Heart left ventricle (tissue), 16 donors: Measurements from ENCODE around the gene HOXA1. TPM values are rescaled to one million over a fixed set of nuclear protein-coding genes. Genes with fewer than 3 reads are reported as not detected.
A peak's percentile ranks its signal among the peaks of the same experiment; 100 is the strongest.

ENCODE experiments used
- ATAC-seq, 4 donors: fragments of 200-7000 bp; cut with Tn5 transposase; one replicate each; pipeline ENCODE4 v1.9.1; 2020 to 2022; ENCODE audit warnings: moderate library complexity in 4 of 4, mild to moderate bottlenecking in 3 of 4, moderate number of reproducible peaks in 1 of 4
- DNase-seq, 5 donors: peaks; one replicate each; pipeline ENCODE4 v3.0.0-alpha.2; 2020
- H3K27ac ChIP-seq, 12 donors: fragments of 200-600 bp; sonication (generic) in 4 of 12; one replicate each; pipeline versions ENCODE4 v1.5.0 to v1.8.0; 2016 to 2022; ENCODE audit warnings: mild to moderate bottlenecking in 2 of 12
- H3K27me3 ChIP-seq, 9 donors: fragments of 200-600 bp; sonication (generic) in 2 of 9; one replicate each; pipeline versions ENCODE4 v1.5.1 to v1.8.0; 2016 to 2022; ENCODE audit warnings: mild to moderate bottlenecking in 3 of 9
- H3K36me3 ChIP-seq, 9 donors: fragments of 200-600 bp; sonication (generic) in 2 of 9; one replicate each; pipeline versions ENCODE4 v1.5.0 to v1.8.0; 2018 to 2022; ENCODE audit warnings: mild to moderate bottlenecking in 2 of 9
- H3K4me1 ChIP-seq, 12 donors: fragments of 200-600 bp; sonication (generic) in 4 of 12; one replicate each; pipeline versions ENCODE4 v1.5.0 to v1.8.0; 2016 to 2022; ENCODE audit warnings: mild to moderate bottlenecking in 3 of 12
- H3K4me3 ChIP-seq, 12 donors: fragments of 200-600 bp; sonication (generic) in 4 of 12; one replicate each; pipeline versions ENCODE4 v1.5.0 to v1.8.0; 2017 to 2022; ENCODE audit warnings: mild to moderate bottlenecking in 9 of 12, moderate library complexity in 4 of 12
- H3K9me3 ChIP-seq, 12 donors: fragments of 200-600 bp; sonication (generic) in 4 of 12; one replicate each; pipeline versions ENCODE4 v1.5.0 to v1.8.0; 2016 to 2022; ENCODE audit warnings: mild to moderate bottlenecking in 1 of 12
- CTCF ChIP-seq, 12 donors: fragments of 200-600 bp; sonication (generic) in 4 of 12; IDR thresholded peaks; one replicate each; pipeline versions ENCODE4 v1.5.0 to v1.8.0; 2018 to 2022; ENCODE audit warnings: antibody characterized with exemption in 12 of 12, mild to moderate bottlenecking in 5 of 12
- POLR2A ChIP-seq, 2 donors: fragments of 450-650 bp; IDR thresholded peaks; one replicate each; pipeline ENCODE4 v1.6.1; 2017; ENCODE audit warnings: antibody characterized with exemption in 2 of 2, mild to moderate bottlenecking in 2 of 2, moderate library complexity in 2 of 2
- WGBS, 4 donors: extraction: QIAGEN DNeasy Blood & Tissue Kit in 2 of 4; methylation state at CpG; one replicate each; pipeline versions ENCODE4 v1.1.5 to v1.1.7; 2013 to 2018; 5-methylcytosine and 5-hydroxymethylcytosine counted together
- intact Hi-C, 10 donors: fragments of 100-400 bp; cut with DNase I; formaldehyde crosslinking; loops; one replicate each; pipeline versions ENCODE4 v1.11.1 to v1.14.2; 2022
- polyA plus RNA-seq, 2 donors: library from polyadenylated mRNA; stranded (reverse); fragments of 200-250 nt; gene quantifications; one replicate each; pipeline ENCODE4 v1.2.3, GENCODE V29; 2013
- total RNA-seq, 9 donors: library from RNA; depleted of rRNA in 2 of 9; stranded (reverse); fragments of >200 nt in 2 of 9; fragmentation: NEBNext Ultra II Directional in 3 of 9; extraction: Animal tissue kit (Norgen Biotek cat#: 25700) in 3 of 9; gene quantifications; one replicate each; pipeline versions ENCODE4 v1.1.0 to v1.2.4, GENCODE V29; 2016 to 2023
- donor health status: ischemic (EF 13 %, LVEDD 7.1; RV severe dilation, severe dysfunction).
- donor health status: healthy with polysubstance abuse.
- donor health status: DM: no; HTN: yes; CAD: no.
- donor health status: DM: no; HTN: no; CAD: no.
- donor health status: ischemic (EF 25% LVEDD 6.9; RV normal size, moderate dysfunction).
- donor health status: ischemic (EF 25% LVEDD 5.7; RV mildly dilated, moderate dysfunction).
- donor health status: healthy.
- donor health status: DM: yes; HTN: yes; CAD: no.
- donor health status: ischemic (EF 35%, LVEDD 5.7; RV mildly dilated, moderate dysfunction).
- donor health status: nonischemic (EF 11% LVEDD 7.7; RV severe dilation, severe dysfunction).
- donor health status: DM: yes; HTN: yes; CAD: no.
- donor health status: PGD.
- donor health status: ischemic (EF 29% LVEDD 5.4; RV normal size, mild dysfunction).
- donor health status: nonischemic (EF 23%, LVEDD 6.1; RV moderate dilation, normal function).

The HOXA1 gene
- total and polyA plus RNA-seq, 11 donors = 0.07 to 0.66 (median 0.36) TPM; not detected in 7

DNA sequence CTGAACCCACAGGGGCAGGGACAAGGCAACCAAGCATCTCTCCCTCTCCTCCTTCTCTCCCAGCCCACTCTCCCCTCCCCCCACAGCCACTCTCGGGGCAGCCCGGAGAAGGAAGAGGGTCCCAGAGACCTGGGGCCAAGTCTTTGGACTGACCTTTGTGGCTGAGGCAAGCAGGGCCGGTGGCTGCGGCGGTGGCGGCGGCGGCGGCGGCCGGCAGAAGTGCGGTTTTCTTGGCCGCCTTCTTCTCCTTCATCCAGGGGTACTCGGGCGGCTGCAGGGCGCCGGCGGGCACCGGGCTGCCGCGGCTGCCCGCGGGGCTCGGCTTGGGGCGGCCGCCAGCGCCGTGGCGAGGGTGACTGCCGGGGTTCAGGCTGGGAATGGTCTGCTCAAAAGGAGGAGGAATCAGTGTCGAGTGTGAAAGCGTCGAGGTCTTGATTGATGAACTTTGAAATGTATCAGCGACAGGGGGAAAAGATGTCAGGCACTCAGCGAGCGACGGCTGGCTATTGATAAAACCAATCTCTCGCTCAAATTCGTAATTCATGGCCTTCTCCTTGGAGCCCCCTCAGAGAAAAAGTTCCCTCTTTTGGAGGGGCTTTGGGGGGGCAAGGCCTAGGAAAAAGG lies 6.3 kb upstream of the HOXA1 start:
- Histone ChIP-seq H3K36me3 (no peaks in the 10 kb centered on the region), H3K9me3 (no peaks in the 10 kb centered on the region), H3K4me1 (peaks cover 0 to 45% (median 10%) of the 10 kb centered on the region in 12 donors), H3K4me3 (peak overlapping the region in 10 of 12 donors; percentile 1 to 43 (median 26)), H3K27ac (peak overlapping the region in 8 of 12 donors; percentile 10 to 93 (median 46)), H3K27me3 (peaks cover 62 to 100% (median 98%) of the 10 kb centered on the region in 9 donors)
- DNase-seq (no peak), ATAC-seq (no peak)
- intact Hi-C loops = no loop called here
- TF ChIP-seq POLR2A (IDR thresholded peaks at IDR 0.05) (no peak), CTCF (IDR thresholded peaks at IDR 0.05) (no peak)
- WGBS, 4 donors = 3 to 6% (median 4%) methylated on average over 13 to 39 of the region's 39 CpGs

DNA sequence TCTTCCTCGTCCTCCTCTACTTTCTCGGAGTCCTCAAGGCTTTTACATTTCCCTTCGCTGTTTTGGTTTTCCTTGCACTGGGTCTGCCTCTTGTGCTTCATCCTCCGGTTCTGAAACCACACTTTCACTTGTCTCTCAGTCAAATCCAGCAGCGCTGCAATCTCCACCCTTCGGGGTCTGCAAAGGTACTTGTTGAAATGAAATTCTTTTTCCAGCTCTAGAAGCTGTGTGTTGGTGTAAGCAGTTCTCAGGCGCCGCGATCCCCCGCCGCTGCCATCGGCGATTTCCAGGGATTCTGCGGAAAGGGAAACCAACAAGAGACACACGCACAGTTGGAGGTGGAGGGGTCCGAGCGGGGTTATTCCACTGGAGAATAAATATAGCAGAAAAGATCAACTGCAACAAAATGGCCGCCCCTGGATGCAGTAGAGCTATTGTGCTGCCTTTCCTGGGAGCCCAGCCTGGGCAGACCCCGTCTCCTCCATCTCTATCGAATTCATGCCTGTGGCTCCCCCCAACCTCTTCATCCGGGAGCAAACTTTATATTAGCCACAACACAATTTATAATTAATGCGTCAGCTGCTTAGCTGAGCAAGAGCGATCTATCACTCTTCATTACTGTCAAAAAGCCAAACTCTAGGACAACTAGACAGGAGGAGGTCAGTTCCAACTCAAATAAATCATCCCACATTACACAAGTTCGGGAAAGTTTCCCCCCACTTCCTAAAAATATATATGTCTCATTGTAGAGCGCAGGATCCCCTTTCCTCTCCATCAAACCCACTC lies 5.6 kb upstream of the HOXA1 start:
- H3K9me3 ChIP-seq = no peaks in the 10 kb centered on the region
- DNase-seq (no peak), ATAC-seq (no peak)
- peak overlapping the region in 8 of 12 donors; percentile 10 to 93 (median 46) for H3K27ac ChIP-seq
- intact Hi-C loops = no loop called here
- H3K4me1 ChIP-seq = peaks cover 0 to 44% (median 12%) of the 10 kb centered on the region in 12 donors
- no peaks in the 10 kb centered on the region for H3K36me3 ChIP-seq
- peak overlapping the region in 10 of 12 donors; percentile 1 to 43 (median 26) for H3K4me3 ChIP-seq
- no peak for TF ChIP-seq CTCF (IDR thresholded peaks at IDR 0.05)
- no peak for TF ChIP-seq POLR2A (IDR thresholded peaks at IDR 0.05)
- 10 to 16% (median 14%) methylated on average over 25 of the region's 25 CpGs for WGBS, 4 donors
- peaks cover 67 to 100% (median 98%) of the 10 kb centered on the region in 9 donors for H3K27me3 ChIP-seq

- H3K27ac ChIP-seq = peak overlapping the region in 4 of 12 donors; percentile 60 to 93 (median 61)
- peaks cover 67 to 100% (median 98%) of the 10 kb centered on the region in 9 donors for H3K27me3 ChIP-seq
- H3K4me3 ChIP-seq = peak overlapping the region in 4 of 12 donors; percentile 25 to 43 (median 38)
- no peaks in the 10 kb centered on the region for H3K9me3 ChIP-seq
- WGBS, 4 donors = 18 to 24% (median 20%) methylated on average over 8 of the region's 8 CpGs
- no peak for TF ChIP-seq CTCF (IDR thresholded peaks at IDR 0.05)
- no peak for TF ChIP-seq POLR2A (IDR thresholded peaks at IDR 0.05)
- H3K4me1 ChIP-seq = peaks cover 0 to 43% (median 15%) of the 10 kb centered on the region in 12 donors
- no peaks in the 10 kb centered on the region for H3K36me3 ChIP-seq
- DNase-seq (no peak), ATAC-seq (no peak)
- intact Hi-C loops = no loop called here
Measured at GRCh38 chr7:27100694-27101170, 4.9 kb upstream of the HOXA1 start.
